ELF-1 (cell line): ENCODE results near the gene BCL2.

ENCODE experiments used
- DNase-seq: peaks from one replicate; pipeline ENCODE4 v3.0.0-alpha.2; 2016; ENCODE audit warnings: low read depth, low spot score

BCL2 gene

GRCh38 chr18:63158012-63158631, 161.4 kb downstream of the BCL2 start:
- DNase-seq: no peak

DNA sequence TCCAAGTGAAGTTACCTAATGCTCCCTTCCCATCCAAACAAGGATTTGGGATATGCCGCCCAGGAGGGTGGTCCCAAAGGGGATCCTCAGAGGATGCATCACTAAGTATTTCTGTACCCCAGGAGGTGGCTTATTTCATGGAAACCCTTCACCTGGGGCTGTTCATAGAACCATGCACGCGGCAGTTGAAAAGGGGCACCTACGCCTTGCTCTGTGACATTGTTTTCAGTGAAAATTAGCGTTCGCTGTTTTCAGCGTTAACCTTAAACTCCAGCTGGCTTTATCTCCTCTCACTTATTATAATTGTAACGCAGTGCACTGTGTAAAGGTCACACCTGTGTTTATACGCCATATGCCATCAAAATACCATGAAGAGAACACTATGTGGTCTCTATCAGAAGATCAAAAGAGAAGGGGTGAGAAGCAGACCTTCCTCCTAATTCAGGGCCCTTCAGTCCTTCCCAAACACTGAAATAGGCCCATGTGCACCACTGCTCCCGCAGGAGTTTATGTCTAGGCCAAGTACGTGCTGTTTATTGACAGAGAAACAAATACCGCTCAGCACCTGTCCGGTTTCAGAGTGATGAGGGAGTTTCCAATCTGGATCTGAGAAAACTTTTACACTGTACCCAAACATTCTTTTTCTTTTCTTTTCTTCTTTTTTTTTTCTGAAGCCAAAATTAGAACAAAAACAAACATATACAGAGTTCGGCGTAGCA, 162.1 kb downstream of the BCL2 start:
- no peak for DNase-seq

GRCh38 chr18:63155910-63156773, 163.4 kb downstream of the BCL2 start:
- DNase-seq: peak; percentile 23

DNA sequence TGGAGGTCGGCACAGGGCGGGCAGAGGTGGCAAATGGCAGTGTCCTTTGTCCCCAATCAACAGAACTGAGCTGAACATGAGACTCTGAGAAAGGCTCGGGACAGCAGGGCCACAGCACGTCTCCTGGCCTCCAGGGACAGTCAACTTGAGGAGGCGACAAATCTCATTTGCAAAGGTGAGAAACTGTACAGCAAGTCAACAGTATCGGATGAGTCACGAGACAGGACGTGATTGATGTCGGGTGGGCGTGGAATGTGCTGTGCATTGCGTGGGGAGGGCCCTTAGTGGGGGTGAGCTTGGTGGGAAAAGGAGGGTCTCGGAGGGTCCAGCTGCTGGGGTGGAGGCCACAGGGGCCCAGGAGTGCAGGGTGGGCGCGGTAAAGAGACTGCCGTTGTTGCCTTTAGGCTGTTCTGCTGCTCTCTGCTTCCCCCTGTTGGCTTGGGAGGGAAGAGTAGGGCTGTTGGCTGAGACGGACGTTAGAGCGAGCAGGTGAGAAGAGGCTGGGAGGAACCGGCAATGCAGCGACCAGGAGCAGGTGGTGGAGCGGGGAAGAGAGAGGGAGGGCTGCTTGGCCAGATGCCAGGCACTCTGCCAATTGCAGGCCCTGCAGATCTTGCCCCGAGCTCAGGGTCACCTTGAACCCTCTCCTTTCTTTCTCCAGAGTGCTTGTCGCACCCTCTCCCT, 164.3 kb downstream of the BCL2 start:
- peak; percentile 87 for DNase-seq

GRCh38 chr18:63154350-63155152, 165.0 kb downstream of the BCL2 start:
- no peak for DNase-seq

DNA sequence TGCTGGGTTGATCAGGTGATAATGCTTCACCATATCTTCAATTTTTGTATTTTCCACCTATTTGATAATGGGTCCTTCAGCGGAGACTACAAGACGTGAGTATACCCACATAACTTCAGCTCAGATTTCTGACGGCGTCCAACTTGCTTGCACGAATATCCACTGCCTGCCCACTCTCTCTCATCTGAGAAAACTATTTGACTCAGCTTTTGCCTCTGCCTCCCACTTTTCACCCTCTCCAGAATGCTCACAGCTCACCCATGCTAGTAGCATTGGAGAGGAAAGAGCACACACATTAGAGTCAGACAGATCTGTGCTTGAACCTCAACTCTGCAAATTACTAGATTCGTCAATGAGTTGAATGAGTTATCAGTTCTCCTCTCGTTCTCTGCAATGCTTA, 166.8 kb downstream of the BCL2 start:
- DNase-seq: no peak

GRCh38 chr18:63152096-63152495, 167.5 kb downstream of the BCL2 start:
- no peak for DNase-seq

- no peak for DNase-seq
These were observed 168.0 kb downstream of the BCL2 start for GRCh38 chr18:63151539-63151938.

DNA sequence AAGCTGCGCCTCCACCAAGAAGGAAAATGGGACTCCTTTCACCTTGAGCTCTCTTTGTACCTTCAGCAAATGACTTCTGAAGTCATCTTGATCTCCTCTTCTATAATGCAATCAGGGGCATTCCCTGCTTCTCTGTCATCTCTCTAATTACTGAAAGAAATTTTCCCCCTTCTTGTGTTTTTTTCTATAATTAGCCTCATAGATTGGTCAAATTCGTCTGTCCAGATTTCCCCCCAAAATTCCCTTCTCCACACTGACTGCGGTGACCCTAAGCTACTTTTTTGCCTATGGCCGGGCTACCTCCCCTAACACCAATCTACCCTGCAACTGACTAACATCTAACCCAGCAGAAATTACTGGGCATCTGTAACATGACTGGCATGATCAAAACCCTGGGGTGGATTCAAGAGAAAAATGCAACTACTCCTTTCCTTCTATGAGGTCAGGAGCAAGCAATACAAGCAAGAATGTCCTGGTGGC, 168.6 kb downstream of the BCL2 start:
- DNase-seq: no peak

DNA sequence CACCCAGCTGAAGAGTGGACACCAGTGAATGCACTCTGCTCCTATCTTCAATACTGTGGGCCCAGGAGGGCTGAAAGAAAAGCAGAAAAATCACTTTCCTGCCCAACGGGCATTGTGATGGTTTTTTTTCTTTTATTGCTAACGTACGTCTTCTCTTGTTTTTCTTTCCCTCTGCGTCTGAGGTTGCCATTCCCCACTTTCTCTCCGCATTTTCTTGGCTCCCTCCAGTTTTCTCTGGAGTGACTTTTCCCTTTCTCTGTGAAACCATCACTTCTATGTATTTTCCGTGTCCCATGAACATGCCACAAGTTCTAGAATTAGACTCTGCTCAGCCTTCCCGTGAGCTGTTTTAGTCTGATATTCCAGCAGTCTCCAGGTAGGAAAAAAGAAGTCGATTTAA, 169.2 kb downstream of the BCL2 start:
- DNase-seq: no peak

GRCh38 chr18:63149302-63149587, 170.3 kb downstream of the BCL2 start:
- peak; percentile 47 for DNase-seq

DNA sequence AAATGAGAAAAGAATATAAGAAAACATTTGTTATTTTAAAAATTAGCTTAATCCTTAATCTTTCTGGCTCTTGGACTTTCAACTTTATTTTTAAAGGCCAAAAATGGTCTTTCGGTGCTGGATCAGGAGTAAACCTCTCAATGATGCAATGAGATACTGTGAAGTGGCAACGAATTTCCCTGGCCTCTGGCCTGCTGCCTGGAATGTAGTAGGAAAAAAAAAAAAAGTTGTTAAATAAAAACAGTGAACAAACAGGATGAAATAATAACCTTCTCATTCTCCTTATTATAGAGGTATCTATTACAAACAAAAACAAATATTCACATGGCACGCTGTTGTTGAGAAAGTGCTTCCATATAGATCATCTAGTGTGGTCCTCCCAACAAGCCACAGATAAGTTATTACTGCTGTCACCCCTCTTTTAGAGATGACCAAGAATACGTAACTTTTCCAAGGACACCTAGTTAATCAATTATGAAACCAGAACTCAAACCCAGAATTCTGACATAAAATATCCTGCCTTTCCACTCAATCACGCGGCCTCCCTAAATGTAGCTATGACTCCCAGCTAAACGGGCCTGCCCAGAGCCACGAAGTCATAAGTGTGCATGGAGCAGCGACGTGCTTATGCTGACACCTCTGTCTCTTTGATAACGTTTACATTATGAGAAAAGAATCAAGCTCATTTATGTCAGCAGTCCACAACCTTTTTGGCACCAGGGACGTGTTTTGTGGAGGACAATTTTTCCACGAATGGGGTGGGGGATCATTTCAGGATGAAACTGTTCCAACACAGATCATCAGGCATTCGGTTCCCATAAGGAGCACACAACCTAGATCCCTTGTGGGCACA, 170.9 kb downstream of the BCL2 start:
- DNase-seq: no peak

DNA sequence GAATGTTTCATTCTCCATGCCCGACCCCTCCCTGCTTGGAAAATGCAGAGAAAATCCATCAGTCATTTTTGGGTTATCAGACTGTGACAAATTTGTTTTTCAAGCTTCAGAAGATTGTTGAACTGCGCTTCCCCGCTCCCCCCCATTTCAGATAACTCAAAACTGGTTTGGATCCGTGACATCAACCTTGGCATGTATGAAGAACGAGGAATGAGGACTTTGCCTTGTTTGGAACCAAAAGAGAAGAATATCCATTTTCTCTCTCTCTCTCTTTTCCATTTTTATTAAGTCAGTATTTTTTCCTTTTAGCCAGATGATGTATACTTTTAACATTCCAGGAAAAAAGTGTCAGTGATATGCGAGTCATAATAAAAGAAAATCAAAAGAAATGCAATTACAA, 171.6 kb downstream of the BCL2 start:
- DNase-seq: no peak

DNA sequence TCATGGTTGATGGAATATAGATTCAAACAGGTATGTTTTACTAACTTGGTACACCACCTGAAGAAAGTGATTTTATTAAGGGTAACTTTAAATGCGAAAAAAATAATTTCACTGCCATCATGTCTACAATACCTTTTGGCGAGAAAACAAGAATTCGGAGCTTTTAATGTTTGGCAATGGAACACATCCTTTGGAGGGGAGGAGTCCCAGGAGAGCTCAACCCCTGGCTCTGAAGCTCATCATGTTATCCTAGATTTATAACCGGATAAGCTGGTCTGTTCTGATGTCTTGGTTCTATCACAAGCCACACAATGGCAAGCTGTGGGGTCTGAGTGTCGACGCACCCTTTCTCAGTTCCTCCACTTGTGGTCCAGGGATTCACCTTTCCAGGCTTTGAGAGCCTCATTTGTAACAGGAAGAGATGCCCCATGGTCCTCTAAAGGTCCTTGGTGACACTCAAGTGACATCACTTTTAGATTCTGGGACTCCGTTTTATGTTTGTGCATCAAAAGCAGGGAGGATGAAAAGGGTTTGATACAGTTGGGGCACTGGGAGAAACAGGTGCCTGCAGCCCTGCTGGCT, 172.7 kb downstream of the BCL2 start:
- no peak for DNase-seq

DNA sequence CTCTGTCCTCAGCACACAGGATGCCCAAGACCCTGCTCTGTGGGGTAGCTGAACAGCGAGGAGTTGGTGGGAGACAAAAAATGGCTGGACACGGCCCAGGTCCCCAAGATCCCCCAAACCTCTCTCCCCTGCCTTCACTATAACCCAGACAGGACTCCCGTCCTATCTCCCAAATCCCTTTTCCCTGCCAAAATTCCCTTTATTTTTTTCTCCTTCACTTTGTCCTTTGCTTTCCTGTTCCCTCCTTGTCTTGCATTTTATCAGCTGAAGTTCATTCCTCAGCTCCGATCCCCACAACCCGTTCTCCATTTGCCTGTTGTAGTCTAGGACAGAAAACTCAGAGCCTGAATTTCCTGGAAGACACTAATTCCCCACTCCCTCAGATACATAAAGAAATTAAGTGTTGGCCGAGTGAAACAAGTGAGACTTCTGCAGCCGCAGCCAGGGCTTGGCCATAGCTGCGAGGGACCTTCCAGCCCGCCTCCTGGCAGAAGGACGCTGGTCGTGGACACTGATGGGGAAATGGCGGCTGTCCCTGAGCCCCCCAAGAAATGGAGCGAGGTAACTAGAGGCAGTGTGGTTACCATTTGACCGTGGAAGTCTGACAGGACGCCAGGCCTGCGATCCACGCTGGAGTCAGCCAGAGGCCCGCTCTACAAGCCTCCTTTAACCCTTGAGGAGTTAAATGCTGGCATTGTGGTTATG, 173.6 kb downstream of the BCL2 start:
- DNase-seq: no peak

DNA sequence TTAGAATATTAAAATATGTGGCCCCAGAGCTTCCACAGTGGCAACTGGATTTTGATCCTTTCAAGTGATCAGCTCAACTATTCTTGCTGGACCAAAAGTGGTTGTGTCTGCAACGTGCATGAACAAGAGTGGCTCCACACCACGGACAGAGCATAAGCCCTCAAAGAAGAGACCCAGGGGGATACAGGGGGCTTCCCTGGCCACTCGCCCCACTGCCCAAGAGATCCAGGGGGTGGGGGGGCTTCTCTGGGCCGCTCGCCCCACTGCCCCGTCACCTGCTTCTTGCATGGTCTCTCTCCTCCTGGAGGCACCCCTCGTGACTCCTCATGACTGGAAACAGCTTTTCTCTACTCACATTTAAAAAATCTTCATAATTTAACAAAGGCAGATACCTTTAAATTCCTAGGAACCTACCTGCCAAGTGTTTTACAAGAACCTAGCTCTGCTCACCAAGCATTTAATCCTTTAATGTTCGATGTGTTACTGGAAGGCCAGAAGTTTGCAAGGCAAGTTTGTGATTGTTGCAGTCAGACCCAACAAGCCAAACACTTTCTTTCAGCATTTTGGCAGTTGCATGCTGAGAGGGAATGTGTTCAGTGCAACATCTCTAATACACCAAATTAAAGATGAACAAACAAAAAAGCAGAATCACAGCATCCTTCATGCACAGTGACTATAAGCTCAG, 174.3 kb downstream of the BCL2 start:
- no peak for DNase-seq

- no peak for DNase-seq
These were observed 174.8 kb downstream of the BCL2 start for GRCh38 chr18:63144748-63145147.

DNA sequence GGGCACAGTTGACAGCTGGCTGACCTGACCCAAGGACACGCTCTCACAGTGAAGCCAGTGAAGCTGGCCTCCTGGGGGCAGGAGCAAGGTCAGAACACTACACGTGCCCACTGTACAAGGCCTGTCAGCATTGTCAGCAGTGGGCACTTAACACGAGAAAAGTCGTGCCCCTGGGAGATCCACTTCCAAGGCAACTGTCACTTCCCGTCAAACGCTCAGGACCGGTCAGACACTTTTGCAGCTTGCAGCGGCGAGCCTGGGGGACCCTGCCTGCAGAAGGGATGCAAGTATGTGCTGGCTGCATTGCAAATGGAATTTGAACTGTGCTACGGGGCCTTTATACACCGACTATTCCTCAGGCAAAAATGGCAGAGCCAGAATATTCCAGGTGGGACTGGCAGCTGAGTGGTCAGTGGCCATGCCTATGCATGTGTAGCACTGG, 176.2 kb downstream of the BCL2 start:
- DNase-seq: no peak
